GM18499 (cell line): ENCODE results near the gene PC.
"Not testable (repeated sequence)": the region's sequence is repeated elsewhere in the genome, so short reads cannot be mapped to it uniquely, and the experiment has no call there.

Experiments
- ATAC-seq: cut with Tn5 transposase; IDR thresholded peaks from one replicate; pipeline ENCODE4 v1.9.1; 2021; ENCODE audit warnings: moderate number of reproducible peaks; ENCODE audit not compliant: insufficient read depth, unreplicated experiment

Gene PC

GRCh38 chr11:66979336-66979980 is 21.3 kb upstream of the PC start:
- ATAC-seq, result no peak

- ATAC-seq, result no peak
Measured at GRCh38 chr11:66978717-66979116, 20.5 kb upstream of the PC start.

- no peak for ATAC-seq
Measured at GRCh38 chr11:66978229-66978628, 20.0 kb upstream of the PC start.

DNA sequence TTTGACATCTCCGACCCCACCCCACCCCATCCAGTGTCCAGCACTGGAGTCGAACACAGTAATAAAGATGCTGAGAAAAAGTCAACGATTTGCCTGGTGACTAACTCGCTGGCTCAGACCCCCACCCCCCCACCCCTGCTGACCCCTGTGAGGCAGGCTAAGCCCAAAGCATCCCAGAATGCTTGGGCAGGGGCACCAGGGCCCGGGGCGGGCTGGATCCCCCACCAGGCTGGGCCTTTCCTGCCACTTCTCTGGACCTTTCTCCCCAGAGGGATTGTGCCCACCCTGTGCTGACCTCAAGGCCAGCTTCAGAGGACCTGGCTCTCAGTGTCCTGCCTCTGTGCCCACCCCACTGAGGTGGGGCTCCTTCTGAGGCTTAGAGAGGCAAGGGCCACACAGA is 18.7 kb upstream of the PC start:
- no peak for ATAC-seq

DNA sequence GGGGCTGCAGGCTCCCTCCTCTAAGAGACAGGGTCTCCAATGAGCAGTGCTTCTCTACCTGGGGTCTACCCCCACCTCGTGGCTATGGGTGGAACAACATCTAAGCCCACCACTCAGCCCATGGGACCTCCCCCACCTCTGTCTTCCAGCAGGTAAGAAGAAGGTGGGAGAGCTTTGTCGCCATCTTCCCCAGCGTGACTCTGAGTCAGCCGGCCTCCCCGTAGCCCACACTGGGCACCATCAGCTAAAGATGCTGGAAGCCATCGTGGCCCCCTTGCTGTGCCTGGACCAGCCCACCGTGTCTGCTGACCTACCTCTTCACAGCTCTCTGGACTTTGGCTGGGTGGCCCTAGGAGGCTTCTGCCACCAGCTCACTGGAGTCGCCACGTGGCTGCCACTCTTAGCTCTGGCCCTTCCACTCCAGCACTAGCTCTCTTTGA is 17.9 kb upstream of the PC start:
- no peak for ATAC-seq

- no peak for ATAC-seq
Measured at GRCh38 chr11:66975405-66976027, 17.3 kb upstream of the PC start.

- no peak for ATAC-seq
Measured at GRCh38 chr11:66974724-66975404, 16.7 kb upstream of the PC start, which contains the start of gene C11orf86. Gene C11orf86, plus strand, starts transcription at chr11:66975304. Its CDS starts 59 bp downstream, at chr11:66975363.

GRCh38 chr11:66973956-66974580 is 15.9 kb upstream of the PC start:
- ATAC-seq, result no peak

DNA sequence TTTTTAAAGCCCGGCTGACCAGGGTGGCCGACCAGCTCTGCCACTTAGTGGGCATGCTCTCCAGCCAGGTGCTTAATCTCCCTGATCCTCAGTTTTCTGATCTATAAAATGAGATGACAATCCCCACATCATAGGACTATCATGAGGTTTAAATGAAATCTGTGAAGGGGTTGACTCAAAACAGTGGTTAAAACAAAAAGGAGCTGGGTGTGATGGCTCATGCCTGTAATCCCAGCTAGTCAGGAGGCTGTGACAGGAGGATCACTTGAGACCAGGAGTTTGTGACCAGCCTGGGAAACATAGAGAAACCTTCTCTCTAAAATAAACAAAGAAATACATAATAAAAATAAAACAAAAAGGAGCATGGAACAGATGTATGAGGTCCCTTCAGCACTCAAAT is 13.3 kb upstream of the PC start:
- no peak for ATAC-seq

DNA sequence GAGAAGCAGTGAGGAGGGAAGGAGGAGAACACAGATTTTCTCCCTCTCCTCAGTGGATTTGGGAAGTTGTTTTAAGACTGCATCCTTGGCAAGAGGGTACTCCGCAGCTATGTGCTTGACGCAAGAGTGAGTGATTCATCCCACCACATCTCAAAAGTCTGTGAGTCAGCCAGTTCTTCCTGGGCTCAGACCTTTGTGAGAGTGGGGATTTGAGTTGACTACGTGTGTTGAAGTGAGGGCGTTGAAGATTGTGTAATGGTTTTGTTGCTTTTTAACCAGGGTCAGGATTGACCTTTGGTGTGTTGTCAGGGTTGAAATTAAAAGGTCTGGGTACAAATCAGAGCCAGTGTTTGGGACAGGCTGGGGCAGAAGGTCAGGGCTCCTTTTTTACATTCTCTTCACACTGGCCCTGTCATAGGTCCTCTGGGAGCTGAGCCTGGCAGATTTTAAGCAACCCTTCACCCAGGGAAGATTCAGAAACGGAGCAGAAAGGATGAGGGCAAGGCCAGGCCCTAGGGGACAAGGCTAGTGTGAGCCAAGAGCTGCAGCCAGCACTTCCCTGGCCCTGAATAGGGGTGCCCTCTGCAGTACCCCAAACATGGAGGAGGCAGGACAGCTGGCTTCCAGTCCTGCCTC is 12.7 kb upstream of the PC start:
- no peak for ATAC-seq

- no peak for ATAC-seq
Measured at GRCh38 chr11:66970371-66970806, 12.2 kb upstream of the PC start.

DNA sequence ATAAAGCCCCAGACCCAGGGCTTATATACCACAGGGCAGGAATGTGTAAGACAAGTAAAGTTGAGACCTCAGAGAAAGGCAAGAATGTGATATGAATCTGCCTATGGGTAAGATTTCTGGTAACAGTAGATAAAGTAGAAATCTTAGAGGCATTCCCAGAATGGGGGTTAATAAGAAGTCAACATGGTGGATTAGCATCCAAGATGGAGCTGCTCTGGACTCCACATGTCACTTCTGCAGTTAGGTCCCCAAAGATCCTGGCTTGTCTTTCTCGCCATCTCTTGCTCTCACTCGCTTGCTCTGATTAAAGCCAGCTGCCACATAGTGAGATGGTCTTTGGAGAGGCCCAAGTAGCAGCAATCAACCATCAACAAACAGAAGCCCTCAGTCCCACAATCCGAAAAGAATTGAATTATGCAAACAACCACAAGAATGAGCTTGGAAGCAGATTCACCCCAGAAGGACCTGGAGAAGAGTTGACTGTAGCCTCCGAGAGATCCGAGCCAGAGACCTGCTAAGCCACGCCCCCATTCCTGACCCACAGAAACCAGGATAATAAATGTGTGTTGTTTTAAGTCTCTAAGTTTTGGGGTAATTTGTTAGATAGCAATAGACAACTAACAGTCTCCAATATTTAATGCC is 11.5 kb upstream of the PC start:
- ATAC-seq, result no peak

DNA sequence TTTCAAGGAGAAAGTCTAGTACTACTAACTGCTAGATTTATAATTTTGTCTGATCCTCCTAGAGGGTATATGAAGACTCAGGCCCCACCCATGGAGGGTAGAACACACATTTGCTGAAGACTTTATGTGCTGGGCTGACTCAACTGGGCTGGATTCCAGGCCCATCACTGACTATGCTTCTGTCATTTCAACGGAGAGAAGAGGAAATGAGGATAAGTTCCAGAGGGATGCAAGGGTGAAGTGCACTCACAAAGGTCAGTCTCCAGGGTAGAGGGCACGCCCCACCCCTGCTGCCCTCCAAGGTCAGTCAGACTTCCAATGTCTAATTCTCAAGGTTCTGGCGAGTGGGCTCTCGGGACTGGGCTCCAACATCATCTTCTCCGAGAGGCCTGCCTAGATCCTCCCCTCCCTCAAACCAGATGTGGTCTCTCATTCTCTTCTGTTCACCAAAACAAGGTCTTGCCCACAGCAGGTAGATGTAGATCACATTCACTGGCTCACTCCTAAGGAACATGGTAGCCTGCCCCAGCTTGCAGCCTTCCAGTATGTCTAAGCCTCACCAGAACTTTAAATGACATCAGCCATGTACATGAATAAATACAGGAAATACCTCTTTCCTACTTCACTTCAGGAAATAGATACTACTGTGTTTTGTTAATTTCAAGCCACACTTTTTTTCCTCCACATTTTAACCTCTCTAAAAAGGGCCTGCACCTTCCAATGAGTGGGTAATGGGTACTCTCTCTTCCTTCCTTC is 9.7 kb upstream of the PC start:
- no peak for ATAC-seq

GRCh38 chr11:66966351-66966750 is 8.2 kb upstream of the PC start:
- no peak for ATAC-seq

DNA sequence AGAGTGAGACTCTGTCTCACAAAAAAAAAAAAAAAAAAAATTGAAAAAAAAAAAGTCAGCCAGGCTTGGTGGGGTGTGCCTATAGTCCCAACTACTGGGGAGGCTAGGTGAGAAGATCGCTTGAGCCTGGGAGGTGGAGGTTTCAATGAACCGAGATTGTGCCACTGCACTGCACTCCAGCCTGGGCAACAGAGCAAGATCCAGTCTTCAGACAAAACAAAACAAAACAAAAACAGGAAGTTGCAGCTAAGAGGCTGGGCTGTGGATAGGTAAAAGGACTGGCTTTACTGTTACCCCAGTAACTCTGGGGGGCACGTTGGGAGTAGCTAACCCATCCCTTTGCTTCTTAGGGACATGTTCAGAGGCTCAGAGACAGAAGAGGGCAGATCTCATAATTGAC is 6.3 kb upstream of the PC start:
- no peak for ATAC-seq

GRCh38 chr11:66962801-66963200 is 4.6 kb upstream of the PC start:
- ATAC-seq, result no peak

DNA sequence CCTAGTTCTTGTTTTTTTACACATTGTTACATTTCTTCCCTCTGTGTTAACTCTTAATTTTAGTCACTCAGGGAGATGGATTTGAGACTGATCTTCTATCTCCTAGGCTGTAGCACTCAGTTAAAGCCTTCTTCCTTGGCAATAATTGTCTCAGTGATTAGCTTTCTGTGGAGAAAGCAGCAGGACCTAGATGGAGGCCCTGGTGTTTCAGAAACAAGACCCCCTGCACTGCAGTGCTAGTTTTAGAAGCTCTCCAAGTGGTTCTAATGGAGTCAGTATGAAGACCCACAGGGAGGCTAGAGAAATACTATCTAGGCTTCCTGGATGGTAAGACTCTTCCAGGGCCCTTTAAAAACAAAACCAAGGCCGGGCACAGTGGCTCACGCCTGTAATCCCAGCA is 4.1 kb upstream of the PC start:
- no peak for ATAC-seq

DNA sequence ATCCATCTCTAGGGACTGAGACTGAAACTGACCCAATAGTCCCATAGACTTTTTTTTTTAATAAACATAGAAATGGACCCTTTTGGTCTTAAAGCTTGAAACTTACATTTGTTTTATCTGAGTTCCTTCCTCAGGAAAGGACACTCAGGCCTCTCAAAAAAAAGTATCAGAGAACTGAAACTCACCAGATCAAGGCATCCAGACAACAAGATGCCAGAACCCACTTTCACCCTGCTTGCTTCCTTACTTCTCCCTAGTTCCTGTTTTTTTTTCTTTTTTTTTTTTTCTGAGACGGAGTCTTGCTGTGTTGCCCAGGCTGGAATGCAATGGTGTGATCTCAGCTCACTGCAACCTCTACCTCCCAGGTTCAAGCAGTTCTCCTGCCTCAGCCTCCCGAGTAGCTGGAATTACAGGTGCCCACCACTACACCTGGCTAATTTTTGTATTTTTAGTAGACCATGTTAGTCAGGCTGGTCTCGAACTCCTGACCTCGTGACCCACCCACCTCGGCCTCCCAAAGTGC is 3.6 kb upstream of the PC start:
- not testable (repeated sequence) for ATAC-seq

DNA sequence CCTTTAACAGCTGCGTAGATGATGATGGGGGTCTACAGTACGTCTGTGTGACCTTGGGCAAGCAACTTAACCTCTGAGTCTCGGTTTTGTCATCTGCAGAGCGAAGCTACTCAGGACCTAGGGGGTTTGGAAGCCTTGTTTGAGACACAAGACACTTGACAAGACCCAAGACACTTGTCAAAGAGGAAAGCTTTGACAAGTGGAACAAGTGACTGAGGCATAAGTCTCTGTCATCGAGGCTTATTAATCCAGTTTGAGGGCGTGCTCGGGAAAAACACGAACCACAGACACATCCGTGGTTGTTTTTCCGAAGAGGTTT is 732 bp upstream of the PC start:
- ATAC-seq, result no peak

GRCh38 chr11:66957971-66958231 is 282 bp downstream of the PC start:
- no peak for ATAC-seq
